Sciatic nerve (tissue), 2 donors: ENCODE measurements around the gene CEPT1. TPM values are rescaled to one million over a fixed set of nuclear protein-coding genes. Genes with fewer than 3 reads are reported as not detected.
A peak's percentile ranks its signal among the peaks of the same experiment; 100 is the strongest.

ENCODE experiments used
- ATAC-seq: fragments of 200-7000 bp; cut with Tn5 transposase; one replicate; pipeline ENCODE4 v1.9.1; 2020; ENCODE audit warnings: mild to moderate bottlenecking, moderate library complexity
- DNase-seq: peaks from one replicate; pipeline ENCODE4 v3.0.0-alpha.2; 2020; ENCODE audit warnings: low spot score
- intact Hi-C: fragments of 100-400 bp; cut with DNase I; formaldehyde crosslinking; loops from one replicate; pipeline ENCODE4 v1.14.2; 2022
- total RNA-seq: library from RNA; stranded (reverse); fragmentation: NEBNext Ultra II Directional; extraction: Animal tissue kit (Norgen Biotek cat#: 25700); gene quantifications from one replicate; pipeline ENCODE4 v1.2.1, GENCODE V29; 2021
- donor health status: DM: no; HTN: no; CAD: no.
- donor health status: DM: no; HTN: no; CAD: no.

The CEPT1 gene
- total RNA-seq, 1 donor from 2014 or later, result 44.8 TPM

DNA sequence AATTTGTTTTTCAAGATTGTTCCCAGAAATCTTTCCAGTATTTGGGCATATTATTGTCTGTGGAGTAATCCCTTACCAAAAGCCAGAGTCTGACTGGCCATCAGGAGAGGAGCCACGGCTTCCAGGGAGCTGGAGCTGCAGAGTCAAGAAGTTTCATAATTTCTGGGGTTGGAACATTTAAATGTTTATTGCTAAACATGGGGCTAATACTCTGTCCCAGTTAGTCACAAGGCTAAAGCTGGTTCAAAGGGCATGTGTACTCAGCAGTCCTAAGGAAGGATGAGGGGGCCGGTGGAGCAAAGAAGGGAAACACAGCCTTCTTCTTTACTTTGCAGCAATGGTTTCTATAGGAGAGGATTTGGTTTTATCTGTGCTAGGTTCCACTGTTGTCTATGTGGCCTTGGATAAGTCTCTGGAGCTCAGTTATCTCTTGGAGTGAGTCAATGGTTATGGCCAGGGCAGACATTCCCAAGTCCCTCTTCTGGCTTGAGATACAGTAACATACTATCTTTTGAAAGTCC is 51.0 kb downstream of the CEPT1 start:
- ATAC-seq (peak; percentile 89), DNase-seq (no peak)
- intact Hi-C loops, result no loop called here

DNA sequence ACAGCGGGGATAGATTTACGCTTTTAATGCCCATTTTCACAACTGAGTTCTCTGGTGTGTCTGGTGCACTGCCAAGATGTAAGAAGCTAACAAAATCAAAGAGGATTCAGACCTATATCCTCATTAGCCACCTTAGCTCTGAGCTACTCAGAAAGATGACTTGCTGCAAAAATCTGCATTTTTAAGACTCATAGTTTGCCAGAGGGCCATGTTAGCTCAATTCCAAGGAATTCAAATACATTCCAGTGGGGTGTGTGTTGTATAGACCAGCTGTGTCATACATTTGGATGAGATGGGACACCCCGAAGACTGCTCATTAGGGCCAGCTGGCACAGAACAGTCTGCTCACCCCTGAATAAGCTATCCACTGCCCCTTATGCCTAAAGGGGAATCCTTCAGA is 51.5 kb downstream of the CEPT1 start:
- DNase-seq (no peak), ATAC-seq (no peak)
- intact Hi-C loops, result no loop called here

DNA sequence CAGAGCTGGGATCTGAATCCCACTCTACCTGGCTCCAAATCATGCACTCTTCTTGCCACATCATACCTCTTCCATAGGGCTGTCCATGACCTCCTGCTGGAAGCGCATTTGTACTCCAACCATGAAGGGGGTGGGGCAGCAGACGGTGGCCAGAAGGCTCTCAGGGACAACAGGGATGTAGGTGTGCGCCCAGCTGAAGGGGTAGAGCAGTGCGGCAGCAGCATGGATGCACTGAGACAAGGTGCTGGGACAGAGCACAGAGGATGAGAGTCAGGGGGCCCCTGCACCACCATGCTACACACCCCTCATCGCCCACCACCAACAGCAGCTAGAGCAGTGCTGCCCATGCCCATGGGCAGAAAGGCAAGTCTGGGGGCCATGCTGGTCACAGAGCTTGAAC is 52.1 kb downstream of the CEPT1 start:
- ATAC-seq (no peak), DNase-seq (no peak)
- intact Hi-C loops, result no loop called here

DNA sequence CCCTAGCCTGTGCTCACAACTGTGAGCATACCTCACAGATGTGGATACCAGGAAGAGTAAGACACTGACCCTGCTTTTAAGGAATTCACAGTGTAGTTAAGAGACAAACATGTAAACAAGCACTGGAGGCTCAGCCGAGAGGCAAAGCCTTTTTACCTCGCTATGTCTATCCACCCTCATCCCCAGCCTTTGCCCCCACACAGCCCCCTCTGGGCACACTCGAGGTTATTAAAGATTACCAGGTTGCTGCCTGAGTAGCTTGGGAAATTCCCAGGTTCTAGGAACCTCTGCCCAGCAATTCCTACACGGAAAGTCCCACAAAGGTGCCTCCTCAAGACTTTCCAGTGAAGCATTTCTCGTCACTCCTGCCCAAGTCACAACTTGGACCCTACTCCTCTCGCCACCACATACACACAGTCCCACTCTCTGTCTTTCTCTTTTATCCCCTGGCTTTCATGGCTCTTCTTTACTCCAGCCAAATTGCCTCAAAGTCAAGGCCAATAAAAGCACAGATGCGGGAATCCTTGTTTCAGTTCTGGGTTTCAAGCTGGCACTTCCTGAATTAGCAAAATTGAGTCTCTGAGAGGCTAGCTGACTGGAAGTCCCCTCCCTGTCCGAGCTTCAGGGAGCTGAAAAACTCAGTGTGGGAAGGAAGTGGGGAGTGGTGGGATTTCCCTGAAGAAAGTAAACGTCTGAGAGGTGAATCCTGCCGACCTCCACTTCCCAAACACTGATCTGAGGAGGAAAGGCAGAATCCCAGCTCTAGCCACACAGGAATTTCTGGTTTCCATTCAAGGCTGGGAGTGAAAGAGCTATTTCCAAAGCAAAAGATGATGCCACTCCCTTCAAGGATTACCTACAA is 52.9 kb downstream of the CEPT1 start:
- intact Hi-C loops, result no loop called here
- no peak for DNase-seq
- ATAC-seq, result peak; percentile 7

DNA sequence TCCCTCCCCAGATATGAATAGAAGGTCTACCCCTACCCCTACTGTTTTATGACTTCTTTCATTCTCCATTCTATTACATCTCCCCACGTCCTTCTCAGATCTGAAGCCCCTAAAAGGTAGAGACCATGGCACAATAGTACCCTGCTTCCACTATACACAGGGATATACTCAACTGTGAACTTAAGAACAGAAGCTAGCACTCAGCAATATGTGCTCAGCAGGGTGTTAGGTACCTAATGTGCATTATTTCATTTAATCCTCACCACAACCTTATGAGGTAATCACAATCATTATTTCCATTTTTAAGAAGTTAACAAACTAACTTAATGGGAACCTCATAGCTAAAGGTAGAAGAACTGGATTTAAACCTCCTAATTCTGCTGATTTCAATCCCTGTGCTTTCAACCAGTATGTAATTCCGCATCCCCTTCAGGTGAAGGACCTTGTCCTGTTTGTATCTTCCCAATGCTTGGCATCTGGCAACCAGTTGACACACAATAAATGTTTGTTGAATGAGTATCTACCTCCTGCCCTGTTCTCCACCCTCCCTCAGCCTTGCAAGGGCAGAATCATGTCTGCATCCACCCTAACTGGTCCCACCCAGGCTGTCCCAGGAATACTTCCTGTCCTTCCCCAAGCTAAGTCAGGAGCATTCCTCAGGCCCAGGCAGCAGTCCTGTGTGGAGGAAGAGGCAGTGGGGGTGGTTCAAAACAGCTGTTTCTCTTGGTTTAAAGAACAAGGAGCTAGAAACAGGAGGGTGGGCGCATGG is 53.9 kb downstream of the CEPT1 start:
- intact Hi-C loops, result no loop called here
- DNase-seq (no peak), ATAC-seq (no peak)

DNA sequence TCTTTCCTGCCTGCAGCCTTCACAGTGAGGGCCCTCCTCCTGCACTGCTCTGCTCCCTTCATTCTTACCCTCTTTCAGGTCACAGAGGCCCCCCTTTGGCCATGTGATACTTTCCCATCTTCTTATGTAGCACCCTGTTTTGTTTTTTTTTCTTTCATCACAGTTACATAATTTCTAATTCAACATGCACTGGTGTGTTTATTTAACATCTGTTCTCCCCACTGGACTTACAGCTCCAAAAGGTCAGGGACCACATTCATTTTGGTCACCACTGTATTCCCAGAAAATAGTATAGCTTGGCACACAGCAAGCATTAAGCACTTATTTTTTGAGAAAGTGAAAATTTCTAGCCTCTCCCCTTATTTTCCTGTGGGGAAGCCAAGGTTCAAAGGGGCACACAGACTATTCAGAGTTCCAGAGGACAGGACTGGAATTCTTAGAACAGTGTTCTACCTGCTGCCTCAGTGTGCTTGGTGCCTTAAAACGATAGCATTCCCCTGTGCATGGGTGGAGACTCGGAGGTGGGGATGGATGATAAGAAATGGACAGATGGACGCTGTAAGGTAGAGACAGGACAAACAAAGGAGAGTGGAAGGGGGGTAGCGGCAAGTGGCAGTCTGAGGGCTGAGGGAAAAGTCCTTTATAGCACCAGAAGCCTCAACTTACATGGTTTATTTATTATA is 55.1 kb downstream of the CEPT1 start:
- DNase-seq (no peak), ATAC-seq (peak; percentile 48)
- intact Hi-C loops, result no loop called here

DNA sequence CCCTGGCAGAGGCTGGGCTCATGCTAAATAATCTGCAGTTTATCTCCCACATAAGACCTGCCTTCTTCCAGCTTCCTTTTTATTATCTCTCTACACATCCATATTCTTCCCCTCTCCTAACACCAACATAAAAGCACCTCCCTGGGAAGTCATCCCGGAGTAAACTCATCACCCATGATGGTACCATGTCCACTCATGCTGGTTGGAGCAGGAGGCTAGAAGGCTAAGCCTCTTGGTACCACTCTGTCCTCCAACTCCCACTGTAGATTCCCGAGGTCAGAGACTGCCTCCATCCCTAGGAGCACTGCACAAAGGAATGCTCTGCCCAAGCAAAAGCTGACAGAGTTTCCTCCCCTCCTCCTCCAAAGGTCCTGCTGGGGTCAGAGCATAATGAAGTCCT is 56.2 kb downstream of the CEPT1 start:
- intact Hi-C loops, result no loop called here
- DNase-seq, result no peak
- no peak for ATAC-seq

DNA sequence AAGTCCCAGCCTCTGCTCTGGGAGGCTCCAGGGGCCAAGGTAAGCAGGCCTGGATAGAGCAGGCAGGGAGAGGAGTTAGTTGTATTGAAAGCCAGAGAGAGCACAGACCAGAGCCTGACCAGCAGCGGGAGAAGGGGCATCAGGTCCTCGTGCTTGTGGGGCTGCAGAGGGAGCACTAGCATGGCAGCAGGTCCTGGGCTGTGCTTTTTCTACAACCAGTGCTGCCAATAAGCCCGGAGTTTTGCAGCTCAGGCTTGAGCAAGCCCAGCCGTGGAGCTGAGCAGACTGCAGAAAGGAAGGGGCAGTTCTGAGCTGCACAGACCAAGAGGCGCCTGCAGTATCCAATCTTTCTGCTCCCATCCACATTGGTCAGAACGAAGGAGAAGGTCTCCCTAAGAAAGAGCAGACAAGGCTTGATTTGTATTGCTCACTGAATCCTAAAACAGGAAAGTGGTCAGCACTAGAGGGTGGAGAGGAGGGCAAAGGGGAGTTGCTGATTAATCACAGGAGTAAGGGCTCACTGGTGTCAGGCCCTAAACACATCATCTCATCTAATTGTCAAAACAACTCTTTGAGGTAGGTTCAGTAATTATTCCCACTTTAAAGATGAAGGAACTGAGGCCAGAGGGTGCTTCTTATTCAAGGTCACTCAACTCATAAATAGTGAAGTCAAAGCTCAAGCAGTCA is 57.7 kb downstream of the CEPT1 start:
- intact Hi-C loops, result no loop called here
- no peak for ATAC-seq
- DNase-seq, result no peak

DNA sequence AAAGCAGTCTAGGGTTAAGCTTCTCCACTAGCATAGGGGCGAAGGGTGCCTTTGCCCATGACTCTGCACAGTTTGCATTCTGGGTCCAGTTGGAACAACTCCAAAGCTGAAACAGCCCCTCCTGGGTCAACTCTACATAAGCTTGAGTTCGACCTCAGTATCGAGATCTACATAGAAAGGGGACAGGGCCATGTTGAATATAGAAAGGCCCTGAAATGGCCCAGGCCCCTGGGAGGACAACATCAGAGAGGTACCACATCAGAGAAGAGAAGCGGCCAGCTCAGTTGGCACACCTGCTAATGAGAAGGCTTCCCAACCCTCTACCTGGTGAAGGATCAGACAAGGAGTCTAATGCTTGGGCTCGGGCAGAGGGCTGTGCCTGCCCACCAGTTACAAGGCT is 58.8 kb downstream of the CEPT1 start:
- intact Hi-C loops, result no loop called here
- no peak for ATAC-seq
- no peak for DNase-seq

DNA sequence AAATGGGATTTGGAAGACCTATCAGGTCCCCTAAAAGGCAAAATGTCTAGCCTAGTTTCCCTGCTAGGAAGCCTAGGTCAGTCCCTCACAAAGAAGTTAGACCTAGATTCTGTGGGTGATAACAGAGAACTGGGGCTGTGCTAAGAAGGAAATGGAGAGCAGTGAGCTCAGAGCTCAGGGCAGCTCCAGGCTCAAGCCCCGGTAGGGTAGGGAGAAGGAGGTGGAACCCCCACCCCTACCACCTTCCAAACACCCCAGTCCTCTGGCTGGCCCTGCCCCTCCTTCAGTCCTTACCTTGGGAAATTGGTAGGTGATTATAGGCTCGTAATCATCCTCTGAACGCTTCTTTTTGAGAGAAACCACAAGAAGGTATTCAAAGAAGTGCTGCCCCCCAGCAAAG is 59.3 kb downstream of the CEPT1 start:
- ATAC-seq, result no peak
- no peak for DNase-seq
- intact Hi-C loops, result no loop called here

DNA sequence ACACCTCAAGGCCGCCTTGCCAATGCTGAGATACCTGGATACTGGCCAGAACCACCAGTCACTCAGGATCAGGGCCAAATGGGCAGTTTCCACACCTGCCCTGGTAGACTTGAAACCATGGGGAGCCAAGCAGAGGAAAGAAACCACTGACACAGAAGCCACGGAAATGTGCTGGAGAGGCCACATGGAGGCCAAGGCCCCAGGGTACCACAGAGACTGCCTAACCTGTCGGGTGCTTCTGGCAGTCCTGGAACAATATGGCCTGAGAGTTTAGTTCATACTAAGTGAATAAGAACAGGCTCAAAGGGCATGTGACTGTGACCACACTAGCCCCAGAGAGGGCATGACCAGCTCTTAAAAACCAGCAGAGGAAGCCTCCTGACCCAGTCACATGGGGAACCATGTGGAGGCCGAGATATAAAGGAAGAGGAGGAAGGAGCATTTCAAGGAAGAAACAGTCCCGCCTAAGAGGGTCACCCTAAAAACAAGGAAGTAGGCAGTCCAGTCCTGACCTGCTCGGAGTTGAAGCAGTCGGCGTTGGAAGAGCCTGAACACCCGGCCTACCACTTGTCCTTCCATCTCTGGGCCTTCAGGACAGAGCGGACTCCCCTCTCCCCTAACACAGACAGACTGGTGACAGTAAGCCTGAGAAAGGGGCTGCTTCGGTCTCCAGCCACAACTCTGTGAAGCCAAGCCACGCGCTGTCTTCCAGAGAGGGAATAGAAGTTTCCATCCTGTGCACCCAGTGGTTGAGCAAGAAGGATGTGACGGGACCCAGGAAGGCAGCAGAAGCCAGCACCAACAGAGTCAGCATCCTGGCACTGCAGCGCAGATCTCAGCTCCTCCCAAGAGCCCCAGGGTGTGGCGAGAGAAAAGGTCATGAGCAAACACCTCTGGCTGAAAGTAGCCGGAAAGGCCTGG is 60.1 kb downstream of the CEPT1 start, which contains the start of gene DENND2D:
TSS of gene DENND2D (minus strand) at position 766 of the 921 bp plus-strand sequence. CDS start at position 579, 187 bp downstream.
- peak; percentile 71 for DNase-seq

DNA sequence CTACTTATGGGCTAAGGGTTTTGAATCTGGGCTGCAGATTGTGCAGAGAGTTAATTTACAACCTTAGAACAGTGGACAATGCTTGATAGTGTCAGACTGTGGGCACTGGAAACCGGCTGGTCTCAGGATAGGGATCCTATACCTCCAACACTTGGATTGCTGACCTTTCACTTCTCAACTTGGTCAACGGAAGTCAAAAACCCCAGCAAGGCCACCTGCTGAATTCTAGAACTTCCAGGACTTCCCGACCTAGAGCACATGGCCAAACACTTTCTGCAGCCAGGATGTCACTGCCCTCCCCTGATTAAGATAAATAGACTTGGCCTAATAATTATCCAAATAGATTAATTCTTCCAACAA is 60.8 kb downstream of the CEPT1 start:
- intact Hi-C loops, result no loop called here
- no peak for ATAC-seq
- DNase-seq, result no peak

More for the DNA sequence above, 60.1 kb downstream of the CEPT1 start, which contains the start of gene DENND2D:
- intact Hi-C loops, result no loop called here
- peak; percentile 67 for ATAC-seq

DNA sequence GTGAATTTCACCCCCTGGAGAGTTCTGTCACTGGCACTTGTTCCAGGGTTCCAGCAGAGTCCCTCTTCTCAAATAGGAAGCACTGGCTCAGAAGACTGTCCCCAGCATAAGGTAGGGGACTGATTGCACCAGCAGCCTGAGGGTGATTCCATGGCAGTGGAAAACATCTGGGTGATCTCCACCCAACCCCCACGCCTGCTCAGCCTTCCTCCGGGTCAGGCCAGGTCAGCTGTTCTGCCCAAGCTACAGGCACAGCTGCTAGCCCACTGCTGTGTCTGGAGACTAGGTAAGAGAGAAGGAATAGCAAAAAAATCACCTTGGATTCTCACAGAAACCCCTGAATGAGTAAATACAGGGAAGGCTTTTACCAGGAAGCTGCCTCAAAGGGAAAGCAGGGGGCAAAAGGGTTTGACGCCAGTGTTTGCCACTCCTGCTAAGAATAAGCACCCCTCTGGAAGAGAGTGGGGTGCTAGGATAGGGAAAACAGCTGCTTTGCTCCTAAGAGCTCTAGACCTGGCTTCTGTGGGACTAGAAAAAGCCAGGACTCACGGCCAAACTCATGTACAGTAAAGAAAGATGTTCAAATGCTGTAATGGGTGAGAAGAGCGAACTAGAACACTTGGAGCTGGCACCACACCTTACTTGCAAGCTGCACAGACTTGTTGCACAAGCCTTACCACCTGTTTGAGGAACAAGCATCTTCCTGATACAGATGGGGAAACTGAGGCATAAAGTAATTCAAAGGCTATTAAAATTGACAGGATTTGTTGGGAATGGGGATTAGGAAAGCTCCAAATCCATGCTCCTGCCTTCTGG is 61.5 kb downstream of the CEPT1 start:
- ATAC-seq (no peak), DNase-seq (no peak)
- intact Hi-C loops, result no loop called here

DNA sequence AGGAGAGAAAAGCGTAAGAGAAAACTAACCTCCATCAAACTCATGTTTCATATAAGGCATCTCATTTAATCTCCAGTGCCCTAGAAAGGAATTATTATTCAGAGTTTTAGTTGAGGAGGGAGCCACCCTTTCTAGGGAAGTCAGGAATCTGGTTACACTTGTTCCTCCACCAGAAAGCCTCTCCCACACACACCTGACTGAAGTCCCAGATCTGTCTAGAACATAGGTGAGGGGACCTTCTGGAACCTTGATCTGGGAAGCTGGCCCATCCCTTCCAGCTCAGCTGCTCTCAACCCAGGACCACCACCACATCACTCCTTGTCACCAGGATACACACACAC is 62.3 kb downstream of the CEPT1 start:
- intact Hi-C loops, result no loop called here
- DNase-seq (no peak), ATAC-seq (no peak)

DNA sequence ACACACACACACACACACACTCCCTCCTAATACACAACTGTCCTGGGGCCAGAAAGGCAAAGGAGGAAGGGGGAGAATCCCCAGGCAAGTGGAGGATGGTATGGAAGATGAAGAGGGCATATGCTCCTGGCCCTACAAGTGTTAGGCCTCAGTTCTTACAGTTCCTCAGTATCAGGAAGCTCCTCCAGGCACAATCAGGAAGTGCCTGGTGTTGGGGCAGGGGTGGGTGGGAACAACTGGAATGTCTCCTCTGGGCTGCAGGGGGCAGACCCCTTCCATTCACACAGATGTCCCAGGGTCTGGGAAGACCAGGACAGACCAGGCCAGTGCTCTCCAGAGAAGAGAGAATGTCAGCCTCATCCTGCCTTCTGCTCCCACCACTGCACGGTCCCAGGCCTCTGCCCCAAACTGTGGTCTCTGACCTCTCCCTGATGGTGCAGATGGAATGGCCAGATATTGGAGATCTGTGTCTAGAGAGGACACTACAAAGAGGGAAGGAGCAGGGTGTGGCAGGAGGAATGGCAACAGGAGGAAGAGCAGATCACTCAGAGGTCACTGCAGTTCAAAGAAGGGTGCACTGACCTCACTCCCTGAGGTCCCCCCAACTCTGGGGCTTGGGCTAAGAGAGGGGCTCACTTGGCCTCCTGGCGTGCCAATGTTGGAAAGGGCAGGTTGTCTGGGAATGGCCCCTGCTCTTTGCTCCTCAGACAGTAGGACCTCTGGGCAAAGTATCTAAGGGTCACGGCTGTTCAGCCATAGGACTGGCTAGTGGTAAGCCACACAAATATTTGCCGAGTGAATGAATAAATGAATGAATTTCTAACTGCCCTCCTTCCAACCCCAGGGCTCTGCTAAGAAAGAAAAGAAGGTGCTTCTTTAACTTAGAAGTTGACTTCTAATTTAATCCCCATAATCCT is 62.9 kb downstream of the CEPT1 start:
- DNase-seq (no peak), ATAC-seq (no peak)
- intact Hi-C loops, result no loop called here

DNA sequence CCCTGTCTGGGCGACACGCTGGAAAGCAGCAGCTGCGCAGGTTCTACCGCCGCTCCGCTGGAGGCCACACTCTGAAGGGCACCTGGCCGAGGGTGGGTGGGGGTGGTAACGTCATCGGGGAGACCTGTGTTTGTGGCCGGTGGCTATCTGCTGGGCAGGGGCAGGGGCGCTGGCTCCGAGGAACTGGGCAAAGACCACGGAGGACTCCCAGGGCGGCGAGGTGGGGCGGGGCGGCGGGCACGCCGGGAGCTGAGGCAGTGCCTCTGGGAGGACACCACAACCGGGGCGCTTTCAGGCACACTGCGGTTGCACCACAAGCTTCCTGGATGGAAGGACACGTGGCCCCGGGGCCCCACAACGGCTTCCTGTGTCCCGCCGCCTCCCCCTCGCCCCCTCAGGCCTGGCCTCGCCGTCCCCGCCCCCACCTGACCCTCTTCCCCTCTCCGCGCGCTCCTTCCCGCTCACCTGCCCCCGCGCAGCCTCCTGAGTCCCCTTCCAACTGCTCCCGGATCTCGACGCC is 63.7 kb downstream of the CEPT1 start:
- DNase-seq (peak; percentile 83), ATAC-seq (peak; percentile 66)
- intact Hi-C loops, result no loop called here
